ENCODE measurements around the gene MAJIN.

MAJIN gene

GRCh38 chr11:64888729-64889511 is 83.0 kb downstream of the MAJIN start (continued):
- TF ChIP-seq ZNF513 (tag by site-specific recombination; IDR thresholded peaks at IDR 0.05) (no peak), ZNF202 (tag by site-specific recombination; IDR thresholded peaks at IDR 0.05; ENCODE audit: borderline replicate concordance) (no peak), ZNF169 (tag by site-specific recombination; IDR thresholded peaks at IDR 0.05) (no peak), ZNF2 (tag by site-specific recombination; IDR thresholded peaks at IDR 0.05) (no peak), ZBTB8A (tag by site-specific recombination; IDR thresholded peaks at IDR 0.05) (no peak), ZBTB1 (tag by site-specific recombination; IDR thresholded peaks at IDR 0.05) (no peak), ELK4 (IDR thresholded peaks at IDR 0.05; ENCODE audit: borderline replicate concordance, low read depth, low read length) (no peak), ZNF791 (tag by site-specific recombination; IDR thresholded peaks at IDR 0.05) (no peak), ZNF658 (tag by site-specific recombination; IDR thresholded peaks at IDR 0.05) (no peak), OVOL3 (tag by site-specific recombination; IDR thresholded peaks at IDR 0.05) (no peak), REPIN1 (tag by site-specific recombination; IDR thresholded peaks at IDR 0.05; ENCODE audit: low read depth) (no peak), ZBTB48 (tag by site-specific recombination; IDR thresholded peaks at IDR 0.05) (peak; percentile 76), ZSCAN30 (tag by site-specific recombination; IDR thresholded peaks at IDR 0.05) (no peak), ZNF398 (tag by site-specific recombination; IDR thresholded peaks at IDR 0.05) (peak; percentile 86), RBAK (tag by site-specific recombination; IDR thresholded peaks at IDR 0.05) (no peak), ZNF660 (tag by site-specific recombination; IDR thresholded peaks at IDR 0.05) (no peak), ZNF416 (tag by site-specific recombination; IDR thresholded peaks at IDR 0.05) (no peak), ZNF768 (tag by site-specific recombination; IDR thresholded peaks at IDR 0.05) (no peak), SETDB1 (IDR thresholded peaks at IDR 0.05; ENCODE audit: insufficient read length, low read length) (no peak), ZBTB26 (tag by site-specific recombination; optimal IDR thresholded peaks at IDR 0.05) (no peak), GLIS2 (tag by site-specific recombination; IDR thresholded peaks at IDR 0.05) (no peak), BCL11B (tag by site-specific recombination; IDR thresholded peaks at IDR 0.05; ENCODE audit: low read depth) (no peak), ZBTB6 (tag by site-specific recombination; IDR thresholded peaks at IDR 0.05) (no peak), ZNF488 (tag by site-specific recombination; IDR thresholded peaks at IDR 0.05) (no peak), ZNF670 (tag by site-specific recombination; IDR thresholded peaks at IDR 0.05; ENCODE audit: low read depth) (no peak), ZNF266 (tag by site-specific recombination; IDR thresholded peaks at IDR 0.05; ENCODE audit: low read depth) (no peak), KLF9 (tag by site-specific recombination; IDR thresholded peaks at IDR 0.05; ENCODE audit: low read depth) (no peak), ZNF645 (tag by site-specific recombination; IDR thresholded peaks at IDR 0.05) (no peak)

All from HEK293 (cell line).